ENCODE data around the gene ZNF764.

ZNF764 gene

GRCh38 chr16:30570636-30571444, 12.7 kb upstream of the ZNF764 start:
- H3K36me3 ChIP-seq (ENCODE audit: control insufficient read depth in 2 of 2, insufficient read depth in 2 of 2, low read length in 2 of 2): no peaks in the 10 kb centered on the region
- H3K4me3 ChIP-seq (ENCODE audit: low read length in 2 of 2): peak overlapping the region; percentile 70 to 91
- H3K9ac ChIP-seq (ENCODE audit: low read depth in 1 of 2, low read length in 2 of 2): peak overlapping the region; percentile 83 to 94
- peak overlapping the region; percentile 96 to 97 for H3K27ac ChIP-seq (ENCODE audit: low read depth in 2 of 2, low read length in 2 of 2)
- H3K4me1 ChIP-seq (ENCODE audit: control insufficient read depth in 2 of 2, insufficient read depth in 2 of 2, low read length in 2 of 2): peaks cover 8 to 28% of the 10 kb centered on the region in 2 donors
- no peaks in the 10 kb centered on the region for H3K9me3 ChIP-seq (ENCODE audit: control insufficient read depth in 2 of 2, low read length in 2 of 2)
- H3K27me3 ChIP-seq (ENCODE audit: control insufficient read depth in 2 of 2, insufficient read depth in 2 of 2, low read length in 2 of 2): no peaks in the 10 kb centered on the region

DNA sequence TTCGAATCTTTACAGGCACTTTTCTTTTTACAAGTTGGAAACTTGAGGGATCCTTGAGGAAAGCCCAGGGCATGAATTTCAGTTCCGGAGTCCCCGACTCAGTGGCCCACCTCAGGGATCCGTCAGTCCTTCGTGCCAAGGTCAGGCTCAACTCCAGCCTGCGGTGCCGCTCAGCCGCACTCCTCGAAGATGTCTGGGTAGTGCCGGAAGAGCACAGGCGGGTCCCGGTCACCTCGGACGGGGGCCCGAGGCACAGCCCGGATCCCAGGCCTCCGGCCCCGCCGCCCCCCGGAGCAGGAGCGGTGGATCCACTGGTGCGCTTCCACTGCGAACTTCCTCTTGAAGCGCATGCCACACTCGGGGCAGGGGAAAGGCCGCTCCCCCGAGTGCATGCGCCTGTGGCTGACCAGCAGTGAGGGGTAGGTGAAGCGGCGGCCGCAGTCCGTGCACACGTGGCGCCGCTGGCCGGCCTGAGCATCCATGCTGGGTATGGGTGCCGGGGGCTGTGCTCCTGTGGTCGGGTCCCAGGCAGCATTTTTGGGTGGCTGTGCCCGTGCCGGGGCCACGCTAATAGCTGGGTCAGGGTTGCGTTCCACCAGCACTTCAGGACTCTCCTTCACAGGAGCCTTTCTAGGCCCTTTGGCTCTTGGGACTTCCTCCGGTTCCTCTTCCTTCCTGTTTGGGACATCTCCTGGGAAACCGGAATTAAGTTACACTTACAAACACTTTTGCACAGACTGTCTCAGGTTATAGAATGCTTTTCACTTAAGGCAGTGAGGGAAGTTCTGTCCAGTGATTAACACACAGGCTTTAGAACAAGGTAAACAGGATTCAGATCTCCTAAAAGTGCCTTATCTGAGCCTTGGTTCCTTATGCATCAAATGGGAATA, 11.8 kb upstream of the ZNF764 start:
- H3K9ac ChIP-seq (ENCODE audit: low read depth in 1 of 2, low read length in 2 of 2): no peak overlapping the region
- H3K27ac ChIP-seq (ENCODE audit: low read depth in 2 of 2, low read length in 2 of 2): peak overlapping the region in 1 of 2 donors; percentile 27

GRCh38 chr16:30569281-30569680, 11.1 kb upstream of the ZNF764 start:
- Histone ChIP-seq H3K9ac (ENCODE audit: low read depth in 1 of 2, low read length in 2 of 2) (no peak overlapping the region), H3K4me3 (ENCODE audit: low read length in 2 of 2) (no peak overlapping the region), H3K27me3 (ENCODE audit: control insufficient read depth in 2 of 2, insufficient read depth in 2 of 2, low read length in 2 of 2) (no peaks in the 10 kb centered on the region), H3K36me3 (ENCODE audit: control insufficient read depth in 2 of 2, insufficient read depth in 2 of 2, low read length in 2 of 2) (no peaks in the 10 kb centered on the region), H3K27ac (ENCODE audit: low read depth in 2 of 2, low read length in 2 of 2) (peak overlapping the region in 1 of 2 donors; percentile 74), H3K9me3 (ENCODE audit: control insufficient read depth in 2 of 2, low read length in 2 of 2) (no peaks in the 10 kb centered on the region), H3K4me1 (ENCODE audit: control insufficient read depth in 2 of 2, insufficient read depth in 2 of 2, low read length in 2 of 2) (peaks cover 8 to 26% of the 10 kb centered on the region in 2 donors)

More for the DNA sequence above, 11.8 kb upstream of the ZNF764 start:
- Histone ChIP-seq H3K4me3 (ENCODE audit: low read length in 2 of 2) (no peak overlapping the region), H3K27me3 (ENCODE audit: control insufficient read depth in 2 of 2, insufficient read depth in 2 of 2, low read length in 2 of 2) (no peaks in the 10 kb centered on the region), H3K4me1 (ENCODE audit: control insufficient read depth in 2 of 2, insufficient read depth in 2 of 2, low read length in 2 of 2) (peaks cover 8 to 28% of the 10 kb centered on the region in 2 donors), H3K36me3 (ENCODE audit: control insufficient read depth in 2 of 2, insufficient read depth in 2 of 2, low read length in 2 of 2) (no peaks in the 10 kb centered on the region), H3K9me3 (ENCODE audit: control insufficient read depth in 2 of 2, low read length in 2 of 2) (no peaks in the 10 kb centered on the region)

DNA sequence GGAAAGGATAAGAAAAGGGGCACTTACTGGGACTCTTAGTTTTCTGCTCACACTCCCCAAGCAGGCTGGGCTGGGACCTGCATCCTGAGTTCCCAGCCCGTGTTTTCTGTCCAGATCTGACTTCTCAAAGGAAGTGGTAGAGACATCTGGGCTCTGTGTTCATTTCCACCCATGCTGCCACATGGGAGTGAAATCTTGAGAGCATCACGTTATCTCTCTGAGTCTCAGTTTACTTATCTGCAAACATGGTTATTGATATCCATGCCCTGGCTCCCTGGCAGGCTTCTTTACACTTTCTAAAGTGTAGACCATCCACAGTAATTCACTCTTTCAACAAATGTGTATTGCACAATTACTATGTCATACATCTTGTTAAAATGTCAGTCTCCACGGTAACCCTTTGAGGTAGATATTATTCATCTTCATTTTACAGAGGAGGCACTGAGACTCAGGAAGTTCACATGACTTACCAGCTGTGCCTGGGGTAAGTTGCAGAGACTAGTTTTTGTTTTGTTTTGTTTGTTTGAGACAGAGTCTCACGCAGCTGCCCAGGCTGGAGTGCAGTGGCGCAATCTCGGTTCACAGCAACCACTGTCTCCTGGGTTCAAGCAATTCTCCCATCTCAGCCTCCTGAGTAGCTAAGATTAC, 9.9 kb upstream of the ZNF764 start:
- no peaks in the 10 kb centered on the region for H3K9me3 ChIP-seq (ENCODE audit: control insufficient read depth in 2 of 2, low read length in 2 of 2)
- H3K27ac ChIP-seq (ENCODE audit: low read depth in 2 of 2, low read length in 2 of 2): peak overlapping the region; percentile 56 to 74
- no peaks in the 10 kb centered on the region for H3K36me3 ChIP-seq (ENCODE audit: control insufficient read depth in 2 of 2, insufficient read depth in 2 of 2, low read length in 2 of 2)
- no peak overlapping the region for H3K9ac ChIP-seq (ENCODE audit: low read depth in 1 of 2, low read length in 2 of 2)
- peaks cover 8 to 24% of the 10 kb centered on the region in 2 donors for H3K4me1 ChIP-seq (ENCODE audit: control insufficient read depth in 2 of 2, insufficient read depth in 2 of 2, low read length in 2 of 2)
- H3K27me3 ChIP-seq (ENCODE audit: control insufficient read depth in 2 of 2, insufficient read depth in 2 of 2, low read length in 2 of 2): no peaks in the 10 kb centered on the region
- no peak overlapping the region for H3K4me3 ChIP-seq (ENCODE audit: low read length in 2 of 2)

DNA sequence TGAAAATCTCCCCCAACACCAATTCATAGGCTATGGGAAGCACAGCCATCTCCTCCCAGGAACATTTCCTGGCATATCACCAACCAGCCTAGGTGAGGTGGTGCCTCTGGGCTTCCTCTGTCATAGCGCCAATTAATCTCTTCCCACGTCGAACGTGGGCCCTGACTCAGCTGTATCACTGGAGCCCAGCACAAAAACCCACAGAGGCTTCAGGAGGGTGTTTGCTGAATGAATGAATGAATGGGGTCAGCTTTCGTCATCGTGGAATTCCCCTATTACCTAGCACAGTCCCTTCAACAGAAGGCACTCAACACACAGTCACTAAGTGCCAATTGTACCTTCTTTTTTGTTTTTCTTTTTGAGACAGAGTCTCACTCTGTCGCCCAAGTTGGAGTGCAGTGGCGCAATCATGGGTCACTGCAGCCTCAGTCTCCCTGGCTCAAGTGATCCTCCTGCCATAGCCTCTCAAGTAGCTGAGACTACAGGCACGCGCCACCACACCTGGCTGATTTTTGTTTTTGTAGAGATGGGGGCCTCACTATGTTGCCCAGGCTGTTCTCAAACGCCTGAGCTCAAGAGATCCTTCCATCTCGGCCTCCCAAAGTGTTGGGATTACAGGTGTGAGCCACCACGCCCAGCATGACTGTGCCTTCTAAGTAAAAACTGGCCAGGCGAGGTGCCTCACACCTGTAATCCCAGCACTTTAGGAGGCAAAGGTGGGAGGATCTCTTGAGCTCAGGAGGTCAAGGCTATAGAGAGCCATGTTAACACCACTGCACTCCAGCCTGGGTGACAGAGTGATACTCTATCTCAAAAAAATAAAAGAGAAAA, 9.2 kb upstream of the ZNF764 start:
- Histone ChIP-seq H3K27ac (ENCODE audit: low read depth in 2 of 2, low read length in 2 of 2) (peak overlapping the region in 1 of 2 donors; percentile 74), H3K36me3 (ENCODE audit: control insufficient read depth in 2 of 2, insufficient read depth in 2 of 2, low read length in 2 of 2) (no peaks in the 10 kb centered on the region), H3K4me1 (ENCODE audit: control insufficient read depth in 2 of 2, insufficient read depth in 2 of 2, low read length in 2 of 2) (peaks cover 6 to 22% of the 10 kb centered on the region in 2 donors), H3K4me3 (ENCODE audit: low read length in 2 of 2) (no peak overlapping the region), H3K9ac (ENCODE audit: low read depth in 1 of 2, low read length in 2 of 2) (no peak overlapping the region), H3K27me3 (ENCODE audit: control insufficient read depth in 2 of 2, insufficient read depth in 2 of 2, low read length in 2 of 2) (no peaks in the 10 kb centered on the region), H3K9me3 (ENCODE audit: control insufficient read depth in 2 of 2, low read length in 2 of 2) (no peaks in the 10 kb centered on the region)

GRCh38 chr16:30566531-30566930, 8.4 kb upstream of the ZNF764 start:
- H3K36me3 ChIP-seq (ENCODE audit: control insufficient read depth in 2 of 2, insufficient read depth in 2 of 2, low read length in 2 of 2): no peaks in the 10 kb centered on the region
- H3K27me3 ChIP-seq (ENCODE audit: control insufficient read depth in 2 of 2, insufficient read depth in 2 of 2, low read length in 2 of 2): no peaks in the 10 kb centered on the region
- H3K9me3 ChIP-seq (ENCODE audit: control insufficient read depth in 2 of 2, low read length in 2 of 2): no peaks in the 10 kb centered on the region
- no peak overlapping the region for H3K4me3 ChIP-seq (ENCODE audit: low read length in 2 of 2)
- H3K27ac ChIP-seq (ENCODE audit: low read depth in 2 of 2, low read length in 2 of 2): no peak overlapping the region
- peaks cover 8 to 21% of the 10 kb centered on the region in 2 donors for H3K4me1 ChIP-seq (ENCODE audit: control insufficient read depth in 2 of 2, insufficient read depth in 2 of 2, low read length in 2 of 2)
- H3K9ac ChIP-seq (ENCODE audit: low read depth in 1 of 2, low read length in 2 of 2): no peak overlapping the region

GRCh38 chr16:30565984-30566383, 7.8 kb upstream of the ZNF764 start:
- peaks cover 10 to 23% of the 10 kb centered on the region in 2 donors for H3K4me1 ChIP-seq (ENCODE audit: control insufficient read depth in 2 of 2, insufficient read depth in 2 of 2, low read length in 2 of 2)
- H3K9ac ChIP-seq (ENCODE audit: low read depth in 1 of 2, low read length in 2 of 2): no peak overlapping the region
- H3K36me3 ChIP-seq (ENCODE audit: control insufficient read depth in 2 of 2, insufficient read depth in 2 of 2, low read length in 2 of 2): no peaks in the 10 kb centered on the region
- no peaks in the 10 kb centered on the region for H3K27me3 ChIP-seq (ENCODE audit: control insufficient read depth in 2 of 2, insufficient read depth in 2 of 2, low read length in 2 of 2)
- H3K4me3 ChIP-seq (ENCODE audit: low read length in 2 of 2): no peak overlapping the region
- no peaks in the 10 kb centered on the region for H3K9me3 ChIP-seq (ENCODE audit: control insufficient read depth in 2 of 2, low read length in 2 of 2)
- H3K27ac ChIP-seq (ENCODE audit: low read depth in 2 of 2, low read length in 2 of 2): no peak overlapping the region

DNA sequence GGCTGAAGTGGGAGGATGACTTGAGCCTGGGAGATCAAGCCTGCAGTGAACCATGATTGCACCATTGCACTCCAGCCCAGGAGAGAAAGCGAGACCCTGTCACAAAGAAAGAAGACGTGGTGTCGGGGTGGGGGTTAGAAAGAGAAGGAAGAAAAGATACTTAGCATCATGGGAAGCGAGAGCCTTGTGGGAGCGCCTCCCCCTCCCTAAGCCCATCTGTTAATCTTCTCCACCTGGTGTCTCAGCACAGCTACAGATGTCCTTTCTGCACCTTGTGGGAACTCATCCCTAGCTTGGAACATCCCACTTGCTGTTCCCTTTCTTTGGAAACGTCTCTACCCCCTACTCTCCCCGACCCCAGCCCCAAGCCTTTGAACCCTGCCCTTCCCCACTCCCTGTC, 7.4 kb upstream of the ZNF764 start:
- Histone ChIP-seq H3K9ac (ENCODE audit: low read depth in 1 of 2, low read length in 2 of 2) (no peak overlapping the region), H3K27ac (ENCODE audit: low read depth in 2 of 2, low read length in 2 of 2) (no peak overlapping the region), H3K4me3 (ENCODE audit: low read length in 2 of 2) (no peak overlapping the region), H3K27me3 (ENCODE audit: control insufficient read depth in 2 of 2, insufficient read depth in 2 of 2, low read length in 2 of 2) (no peaks in the 10 kb centered on the region), H3K4me1 (ENCODE audit: control insufficient read depth in 2 of 2, insufficient read depth in 2 of 2, low read length in 2 of 2) (peaks cover 9 to 19% of the 10 kb centered on the region in 2 donors), H3K36me3 (ENCODE audit: control insufficient read depth in 2 of 2, insufficient read depth in 2 of 2, low read length in 2 of 2) (no peaks in the 10 kb centered on the region), H3K9me3 (ENCODE audit: control insufficient read depth in 2 of 2, low read length in 2 of 2) (no peaks in the 10 kb centered on the region)

DNA sequence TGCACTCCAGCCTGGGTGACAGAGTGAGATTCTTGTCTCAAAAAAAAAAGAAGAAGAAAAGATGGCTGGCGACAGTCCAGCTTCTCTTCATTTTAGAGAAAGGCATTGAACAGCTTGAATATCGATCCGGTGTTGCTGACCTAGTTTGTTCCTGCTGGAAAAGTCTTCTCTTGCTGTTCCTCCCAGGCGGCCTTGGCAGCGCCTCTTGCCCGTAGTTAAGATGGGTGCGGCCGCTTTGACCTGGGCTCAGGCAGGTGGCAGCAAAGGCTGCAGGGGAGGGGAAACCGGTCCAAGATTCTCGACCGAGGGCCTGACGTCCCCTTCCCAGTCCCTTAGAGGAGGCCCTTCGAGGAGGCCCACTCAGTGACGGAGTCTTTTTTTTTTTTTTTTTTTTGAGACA, 3.8 kb upstream of the ZNF764 start:
- Histone ChIP-seq H3K36me3 (ENCODE audit: control insufficient read depth in 2 of 2, insufficient read depth in 2 of 2, low read length in 2 of 2) (no peaks in the 10 kb centered on the region), H3K9me3 (ENCODE audit: control insufficient read depth in 2 of 2, low read length in 2 of 2) (no peaks in the 10 kb centered on the region), H3K4me3 (ENCODE audit: low read length in 2 of 2) (peak overlapping the region; percentile 17 to 73), H3K9ac (ENCODE audit: low read depth in 1 of 2, low read length in 2 of 2) (peak overlapping the region in 1 of 2 donors; percentile 20), H3K4me1 (ENCODE audit: control insufficient read depth in 2 of 2, insufficient read depth in 2 of 2, low read length in 2 of 2) (peaks cover 11 to 24% of the 10 kb centered on the region in 2 donors), H3K27me3 (ENCODE audit: control insufficient read depth in 2 of 2, insufficient read depth in 2 of 2, low read length in 2 of 2) (no peaks in the 10 kb centered on the region), H3K27ac (ENCODE audit: low read depth in 2 of 2, low read length in 2 of 2) (peak overlapping the region; percentile 71 to 83)

Data from mucosa of rectum (tissue), 2 donors.